ENCODE data around the gene CPB1. TPM values are rescaled to one million over a fixed set of nuclear protein-coding genes. Genes with fewer than 3 reads are reported as not detected.

Gene CPB1
- total RNA-seq, 1 experiment from 2014 or later, result not detected

DNA sequence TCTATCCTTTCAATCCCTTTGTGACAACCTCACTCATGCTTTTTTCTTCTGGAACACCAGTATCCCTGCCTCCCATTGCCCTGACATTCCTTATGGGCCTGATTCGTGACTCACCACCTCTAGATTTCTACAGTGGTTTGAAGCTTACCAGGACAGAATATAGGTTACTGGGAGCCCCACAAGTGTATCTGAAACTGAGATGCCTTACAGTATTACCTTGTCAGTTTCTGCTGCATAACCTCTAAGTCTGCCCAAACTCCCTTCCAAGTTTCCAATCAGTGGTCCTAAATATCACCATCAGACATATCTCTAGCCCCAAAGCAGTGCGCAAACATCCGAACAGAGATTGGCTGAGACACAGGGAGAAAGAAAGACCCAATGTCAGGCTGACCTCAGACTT lies 5.6 kb downstream of the CPB1 start:
- ATAC-seq (no peak), DNase-seq (no peak)
- Histone ChIP-seq H2AFZ (ENCODE audit: low read length) (no peak overlapping the region), H3K4me3 (ENCODE audit: low read length) (no peak overlapping the region), H3K27ac (ENCODE audit: low read length) (no peak overlapping the region), H3K79me2 (ENCODE audit: low read length) (no peaks in the 10 kb centered on the region), H3K9me2 (replicated peaks; ENCODE audit: low read length) (no peaks in the 10 kb centered on the region), H3K36me3 (ENCODE audit: low read depth, low read length) (no peaks in the 10 kb centered on the region), H4K20me1 (ENCODE audit: low read length) (no peaks in the 10 kb centered on the region), H3K4me1 (ENCODE audit: insufficient read depth, low read length) (no peaks in the 10 kb centered on the region), H3K4me2 (ENCODE audit: low read length) (no peak overlapping the region), H3K27me3 (ENCODE audit: low read length) (peaks cover 32% of the 10 kb centered on the region), H3K9me3 (ENCODE audit: low read length) (no peaks in the 10 kb centered on the region), H3F3A (ENCODE audit: low read length, unreplicated experiment) (no peaks in the 10 kb centered on the region), H3K9ac (ENCODE audit: low read length) (no peak overlapping the region)
- TF ChIP-seq EZH2phosphoT487 (IDR thresholded peaks at IDR 0.05; ENCODE audit: borderline replicate concordance, low read length), result no peak
- TF ChIP-seq, protein P1, sequence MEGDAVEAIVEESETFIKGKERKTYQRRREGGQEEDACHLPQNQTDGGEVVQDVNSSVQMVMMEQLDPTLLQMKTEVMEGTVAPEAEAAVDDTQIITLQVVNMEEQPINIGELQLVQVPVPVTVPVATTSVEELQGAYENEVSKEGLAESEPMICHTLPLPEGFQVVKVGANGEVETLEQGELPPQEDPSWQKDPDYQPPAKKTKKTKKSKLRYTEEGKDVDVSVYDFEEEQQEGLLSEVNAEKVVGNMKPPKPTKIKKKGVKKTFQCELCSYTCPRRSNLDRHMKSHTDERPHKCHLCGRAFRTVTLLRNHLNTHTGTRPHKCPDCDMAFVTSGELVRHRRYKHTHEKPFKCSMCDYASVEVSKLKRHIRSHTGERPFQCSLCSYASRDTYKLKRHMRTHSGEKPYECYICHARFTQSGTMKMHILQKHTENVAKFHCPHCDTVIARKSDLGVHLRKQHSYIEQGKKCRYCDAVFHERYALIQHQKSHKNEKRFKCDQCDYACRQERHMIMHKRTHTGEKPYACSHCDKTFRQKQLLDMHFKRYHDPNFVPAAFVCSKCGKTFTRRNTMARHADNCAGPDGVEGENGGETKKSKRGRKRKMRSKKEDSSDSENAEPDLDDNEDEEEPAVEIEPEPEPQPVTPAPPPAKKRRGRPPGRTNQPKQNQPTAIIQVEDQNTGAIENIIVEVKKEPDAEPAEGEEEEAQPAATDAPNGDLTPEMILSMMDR (conservative IDR thresholded peaks at IDR 0.05; ENCODE audit: low read depth, low read length), result no peak
- no peak for TF ChIP-seq EZH2 (IDR thresholded peaks at IDR 0.05; ENCODE audit: low read length, unreplicated experiment)
- intact Hi-C loops (cut with micrococcal nuclease), result no loop called here
- ChIA-PET POLR2A (ENCODE audit: unreplicated experiment) (no interaction called here), CTCF (no interaction called here)
- BruUV-seq (replicated peaks), result no TSS peak

DNA sequence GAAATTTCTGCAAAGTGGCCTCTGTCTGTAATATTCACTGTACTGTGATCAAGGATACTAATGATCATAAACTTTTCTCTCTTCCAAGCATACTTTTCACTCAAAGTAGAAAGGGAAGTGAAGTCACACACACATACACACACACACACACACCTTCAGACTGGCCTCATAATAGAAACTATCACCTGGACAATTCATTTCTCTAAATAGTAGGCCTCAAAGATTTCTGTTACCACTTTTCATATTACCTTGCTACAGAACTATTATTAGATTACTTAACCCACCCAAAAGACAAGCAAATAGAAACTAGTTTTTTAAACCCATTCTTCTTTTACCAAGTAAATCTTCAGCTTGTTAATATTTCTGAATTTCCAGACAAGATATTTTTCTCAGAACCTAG lies 12.2 kb downstream of the CPB1 start:
- TF ChIP-seq EZH2 (IDR thresholded peaks at IDR 0.05; ENCODE audit: low read length, unreplicated experiment), result no peak
- TF ChIP-seq, protein P1 (conservative IDR thresholded peaks at IDR 0.05; ENCODE audit: low read depth, low read length), result no peak
- TF ChIP-seq EZH2phosphoT487 (IDR thresholded peaks at IDR 0.05; ENCODE audit: borderline replicate concordance, low read length), result no peak
- no peak overlapping the region for H3K9ac ChIP-seq (ENCODE audit: low read length)
- ChIA-PET CTCF (no interaction called here), POLR2A (ENCODE audit: unreplicated experiment) (no interaction called here)
- ATAC-seq (no peak), DNase-seq (no peak)
- no peaks in the 10 kb centered on the region for H3K36me3 ChIP-seq (ENCODE audit: low read depth, low read length)
- no peak overlapping the region for H2AFZ ChIP-seq (ENCODE audit: low read length)
- no peaks in the 10 kb centered on the region for H3K79me2 ChIP-seq (ENCODE audit: low read length)
- no TSS peak for BruUV-seq (replicated peaks)
- H3K4me1 ChIP-seq (ENCODE audit: insufficient read depth, low read length), result no peaks in the 10 kb centered on the region
- H3K27ac ChIP-seq (ENCODE audit: low read length), result no peak overlapping the region
- peaks cover 45% of the 10 kb centered on the region for H3K27me3 ChIP-seq (ENCODE audit: low read length)
- H3K9me3 ChIP-seq (ENCODE audit: low read length), result no peaks in the 10 kb centered on the region
- no peak overlapping the region for H3K4me3 ChIP-seq (ENCODE audit: low read length)
- intact Hi-C loops (cut with micrococcal nuclease), result no loop called here
- no peaks in the 10 kb centered on the region for H3K9me2 ChIP-seq (replicated peaks; ENCODE audit: low read length)
- H3F3A ChIP-seq (ENCODE audit: low read length, unreplicated experiment), result no peaks in the 10 kb centered on the region
- no peak overlapping the region for H3K4me2 ChIP-seq (ENCODE audit: low read length)
- H4K20me1 ChIP-seq (ENCODE audit: low read length), result no peaks in the 10 kb centered on the region

DNA sequence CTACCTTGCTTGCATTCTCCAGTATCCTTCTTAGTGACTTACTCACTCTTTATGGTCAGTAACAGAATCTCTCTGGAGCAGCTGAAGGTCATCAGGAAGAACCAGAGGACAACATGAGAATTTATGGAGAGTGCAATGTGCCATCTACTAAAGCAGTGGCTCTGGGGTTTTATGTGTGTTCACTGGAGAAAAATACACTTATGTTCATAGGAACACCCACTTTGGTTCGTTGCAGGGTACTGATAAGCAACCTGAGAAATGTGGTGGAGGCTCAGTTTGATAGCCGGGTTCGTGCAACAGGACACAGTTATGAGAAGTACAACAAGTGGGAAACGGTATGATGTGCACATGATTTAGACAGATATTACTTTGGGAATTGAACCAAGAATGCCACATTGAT lies 12.8 kb downstream of the CPB1 start:
- CTCF ChIA-PET, result no interaction called here

More for the DNA sequence above, 12.8 kb downstream of the CPB1 start:
- H3K9me2 ChIP-seq (replicated peaks; ENCODE audit: low read length), result no peaks in the 10 kb centered on the region
- TF ChIP-seq, protein P1 (conservative IDR thresholded peaks at IDR 0.05; ENCODE audit: low read depth, low read length), result no peak
- TF ChIP-seq EZH2phosphoT487 (IDR thresholded peaks at IDR 0.05; ENCODE audit: borderline replicate concordance, low read length) (no peak), EZH2 (IDR thresholded peaks at IDR 0.05; ENCODE audit: low read length, unreplicated experiment) (no peak)
- peaks cover 44% of the 10 kb centered on the region for H3K27me3 ChIP-seq (ENCODE audit: low read length)
- H3K27ac ChIP-seq (ENCODE audit: low read length), result no peak overlapping the region
- POLR2A ChIA-PET (ENCODE audit: unreplicated experiment), result no interaction called here
- H3K9ac ChIP-seq (ENCODE audit: low read length), result no peak overlapping the region
- H3K4me1 ChIP-seq (ENCODE audit: insufficient read depth, low read length), result no peaks in the 10 kb centered on the region
- ATAC-seq, result no peak
- no peaks in the 10 kb centered on the region for H3K36me3 ChIP-seq (ENCODE audit: low read depth, low read length)
- H3K9me3 ChIP-seq (ENCODE audit: low read length), result no peaks in the 10 kb centered on the region
- no peaks in the 10 kb centered on the region for H3K79me2 ChIP-seq (ENCODE audit: low read length)
- intact Hi-C loops (cut with micrococcal nuclease), result no loop called here
- no peak overlapping the region for H2AFZ ChIP-seq (ENCODE audit: low read length)
- DNase-seq, result no peak
- no peaks in the 10 kb centered on the region for H4K20me1 ChIP-seq (ENCODE audit: low read length)
- no TSS peak for BruUV-seq (replicated peaks)
- no peaks in the 10 kb centered on the region for H3F3A ChIP-seq (ENCODE audit: low read length, unreplicated experiment)
- H3K4me3 ChIP-seq (ENCODE audit: low read length), result no peak overlapping the region
- H3K4me2 ChIP-seq (ENCODE audit: low read length), result no peak overlapping the region

All from PC-3 (cell line).